GM19099 (cell line): ENCODE data around the gene C1orf167.

Experiments used
- POLR2A ChIP-seq: IDR thresholded peaks from 3 replicates; pipeline ENCODE4 v1.6.1; 2011; ENCODE audit warnings: low read depth; ENCODE audit not compliant: insufficient read length; ENCODE audit errors: extremely low read depth

C1orf167 gene

GRCh38 chr1:11761988-11762406 is at the start of gene C1orf167:
Gene C1orf167, plus strand, starts transcription at chr1:11762193. Its CDS starts 2,208 bp downstream, at chr1:11764401.
- TF ChIP-seq POLR2A, result no peak

GRCh38 chr1:11712285-11712684 is 49.7 kb upstream of the C1orf167 start:
- TF ChIP-seq POLR2A, result no peak

GRCh38 chr1:11713095-11713494 is 48.9 kb upstream of the C1orf167 start:
- no peak for TF ChIP-seq POLR2A

- no peak for TF ChIP-seq POLR2A
These were observed 47.0 kb upstream of the C1orf167 start for GRCh38 chr1:11714831-11715575.

- TF ChIP-seq POLR2A, result no peak
These were observed 42.5 kb upstream of the C1orf167 start for GRCh38 chr1:11719313-11720032.

- no peak for TF ChIP-seq POLR2A
These were observed 42.0 kb upstream of the C1orf167 start for GRCh38 chr1:11720033-11720376.

- TF ChIP-seq POLR2A, result no peak
These were observed 41.5 kb upstream of the C1orf167 start for GRCh38 chr1:11720525-11720924.

- no peak for TF ChIP-seq POLR2A
These were observed 40.7 kb upstream of the C1orf167 start for GRCh38 chr1:11721311-11721710.

- no peak for TF ChIP-seq POLR2A
These were observed 39.5 kb upstream of the C1orf167 start for GRCh38 chr1:11722538-11722937.

GRCh38 chr1:11725616-11726015 is 36.4 kb upstream of the C1orf167 start:
- TF ChIP-seq POLR2A, result no peak

GRCh38 chr1:11727119-11727518 is 34.9 kb upstream of the C1orf167 start:
- TF ChIP-seq POLR2A, result no peak

GRCh38 chr1:11728126-11728806 is 33.7 kb upstream of the C1orf167 start:
- TF ChIP-seq POLR2A, result no peak

- no peak for TF ChIP-seq POLR2A
These were observed 32.9 kb upstream of the C1orf167 start for GRCh38 chr1:11729155-11729497.

GRCh38 chr1:11729498-11730428 is 32.2 kb upstream of the C1orf167 start:
- no peak for TF ChIP-seq POLR2A

GRCh38 chr1:11730429-11730891 is 31.5 kb upstream of the C1orf167 start:
- TF ChIP-seq POLR2A, result no peak
